ENCODE measurements around the gene FAM149B1. TPM values are rescaled to one million over a fixed set of nuclear protein-coding genes. Genes with fewer than 3 reads are reported as not detected.
"Not testable (repeated sequence)": the region's sequence is repeated elsewhere in the genome, so short reads cannot be mapped to it uniquely, and the experiment has no call there.

FAM149B1 gene
- total RNA-seq, 1 experiment from 2014 or later = 14.1 TPM

DNA sequence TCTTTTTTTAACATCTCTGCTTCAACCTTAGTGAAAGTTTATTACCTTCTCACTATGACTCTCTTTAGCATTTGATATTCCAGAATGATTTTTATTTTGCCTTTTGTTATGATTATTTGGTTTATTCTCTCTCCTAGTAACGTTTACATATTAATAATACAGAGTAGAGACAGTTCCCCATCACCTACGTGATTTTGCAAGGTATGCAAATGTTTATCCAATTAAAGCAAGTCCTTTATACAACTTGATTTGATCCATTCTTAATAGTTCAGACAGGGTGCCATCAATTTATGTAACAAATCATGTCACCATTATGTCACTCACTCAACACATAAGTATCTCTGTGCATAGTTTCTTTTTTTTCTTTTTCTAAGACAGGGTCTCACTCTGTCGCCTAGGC is 26.3 kb upstream of the FAM149B1 start:
- no peaks in the 10 kb centered on the region for H3K27me3 ChIP-seq (replicated peaks; ENCODE audit: control insufficient read depth, insufficient read depth, low read length)
- H3K36me3 ChIP-seq (ENCODE audit: control insufficient read depth, insufficient read depth, low read length) = no peaks in the 10 kb centered on the region; the same call in 1 of the 2 replicates
- no peak for DNase-seq
- ChIA-PET CTCF (no interaction called here), POLR2A (interaction anchor here (0.7 kb wide), 1 partner anchor 348 kb away, joined by 5 read pairs; no protein-coding TSS in a partner anchor)
- H3K4me3 ChIP-seq (ENCODE audit: low read depth, low read length) = no peak overlapping the region
- Mint-ChIP-seq H3K4me1 (ENCODE audit: low read depth, unreplicated experiment) (peaks cover 8% of the 10 kb centered on the region), H3K36me3 (ENCODE audit: insufficient read depth, unreplicated experiment) (peaks cover 90% of the 10 kb centered on the region), H3K27ac (ENCODE audit: unreplicated experiment) (no peak overlapping the region), H3K4me3 (ENCODE audit: unreplicated experiment) (no peak overlapping the region), H3K9me3 (ENCODE audit: unreplicated experiment) (no peaks in the 10 kb centered on the region), H3K27me3 (ENCODE audit: insufficient read depth, unreplicated experiment) (no peaks in the 10 kb centered on the region)
- intact Hi-C loops (cut with micrococcal nuclease; ENCODE audit: unreplicated experiment) = no loop called here
- TF ChIP-seq, protein P1, sequence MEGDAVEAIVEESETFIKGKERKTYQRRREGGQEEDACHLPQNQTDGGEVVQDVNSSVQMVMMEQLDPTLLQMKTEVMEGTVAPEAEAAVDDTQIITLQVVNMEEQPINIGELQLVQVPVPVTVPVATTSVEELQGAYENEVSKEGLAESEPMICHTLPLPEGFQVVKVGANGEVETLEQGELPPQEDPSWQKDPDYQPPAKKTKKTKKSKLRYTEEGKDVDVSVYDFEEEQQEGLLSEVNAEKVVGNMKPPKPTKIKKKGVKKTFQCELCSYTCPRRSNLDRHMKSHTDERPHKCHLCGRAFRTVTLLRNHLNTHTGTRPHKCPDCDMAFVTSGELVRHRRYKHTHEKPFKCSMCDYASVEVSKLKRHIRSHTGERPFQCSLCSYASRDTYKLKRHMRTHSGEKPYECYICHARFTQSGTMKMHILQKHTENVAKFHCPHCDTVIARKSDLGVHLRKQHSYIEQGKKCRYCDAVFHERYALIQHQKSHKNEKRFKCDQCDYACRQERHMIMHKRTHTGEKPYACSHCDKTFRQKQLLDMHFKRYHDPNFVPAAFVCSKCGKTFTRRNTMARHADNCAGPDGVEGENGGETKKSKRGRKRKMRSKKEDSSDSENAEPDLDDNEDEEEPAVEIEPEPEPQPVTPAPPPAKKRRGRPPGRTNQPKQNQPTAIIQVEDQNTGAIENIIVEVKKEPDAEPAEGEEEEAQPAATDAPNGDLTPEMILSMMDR (IDR thresholded peaks at IDR 0.05; ENCODE audit: insufficient read depth in 1 of 2, low read depth in 1 of 2, low read length in 1 of 2, severe bottlenecking in 1 of 2, unreplicated experiment in 1 of 2) = no peak
- H3K4me1 ChIP-seq = peaks cover under 1% of the 10 kb centered on the region
- no peaks in the 10 kb centered on the region for H3K9me3 ChIP-seq
- no TSS peak for BruUV-seq (replicated peaks)

DNA sequence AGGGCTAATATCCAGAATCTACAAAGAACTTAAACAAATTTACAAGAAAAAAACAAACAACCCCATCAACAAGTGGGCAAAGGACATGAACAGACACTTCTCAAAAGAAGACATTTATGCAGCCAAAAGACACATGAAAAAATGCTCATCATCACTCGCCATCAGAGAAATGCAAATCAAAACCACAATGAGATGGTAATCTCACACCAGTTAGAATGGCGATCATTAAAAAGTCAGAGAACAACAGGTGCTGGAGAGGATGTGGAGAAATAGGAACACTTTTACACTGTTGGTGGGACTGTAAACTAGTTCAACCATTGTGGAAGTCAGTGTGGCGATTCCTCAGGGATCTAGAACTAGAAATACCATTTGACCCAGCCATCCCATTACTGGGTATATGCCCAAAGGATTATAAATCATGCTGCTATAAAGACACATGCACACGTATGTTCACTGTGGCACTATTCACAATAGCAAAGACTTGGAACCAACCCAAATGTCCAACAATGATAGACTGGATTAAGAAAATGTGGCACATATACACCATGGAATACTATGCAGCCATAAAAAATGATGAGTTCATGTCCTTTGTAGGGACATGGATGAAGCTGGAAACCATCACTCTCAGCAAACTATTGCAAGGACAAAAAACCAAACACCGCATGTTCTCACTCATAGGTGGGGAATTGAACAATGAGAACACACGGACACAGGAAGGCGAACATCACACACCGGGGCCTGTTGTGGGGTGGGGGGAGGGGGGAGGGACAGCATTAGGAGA is 17.1 kb upstream of the FAM149B1 start:
- H3K4me3 Mint-ChIP-seq (ENCODE audit: unreplicated experiment); DNase-seq; H3K4me1 Mint-ChIP-seq (ENCODE audit: low read depth, unreplicated experiment); H3K27ac Mint-ChIP-seq (ENCODE audit: unreplicated experiment); H3K27me3 Mint-ChIP-seq (ENCODE audit: insufficient read depth, unreplicated experiment); BruUV-seq (replicated peaks); POLR2A ChIA-PET; CTCF ChIA-PET; H3K9me3 Mint-ChIP-seq (ENCODE audit: unreplicated experiment); H3K27me3 ChIP-seq (replicated peaks; ENCODE audit: control insufficient read depth, insufficient read depth, low read length); H3K9me3 ChIP-seq; H3K4me3 ChIP-seq (ENCODE audit: low read depth, low read length); H3K4me1 ChIP-seq; intact Hi-C loops (cut with micrococcal nuclease; ENCODE audit: unreplicated experiment); H3K36me3 ChIP-seq (ENCODE audit: control insufficient read depth, insufficient read depth, low read length): not testable (repeated sequence)
- H3K36me3 Mint-ChIP-seq (ENCODE audit: insufficient read depth, unreplicated experiment) = peaks cover 76% of the 10 kb centered on the region

DNA sequence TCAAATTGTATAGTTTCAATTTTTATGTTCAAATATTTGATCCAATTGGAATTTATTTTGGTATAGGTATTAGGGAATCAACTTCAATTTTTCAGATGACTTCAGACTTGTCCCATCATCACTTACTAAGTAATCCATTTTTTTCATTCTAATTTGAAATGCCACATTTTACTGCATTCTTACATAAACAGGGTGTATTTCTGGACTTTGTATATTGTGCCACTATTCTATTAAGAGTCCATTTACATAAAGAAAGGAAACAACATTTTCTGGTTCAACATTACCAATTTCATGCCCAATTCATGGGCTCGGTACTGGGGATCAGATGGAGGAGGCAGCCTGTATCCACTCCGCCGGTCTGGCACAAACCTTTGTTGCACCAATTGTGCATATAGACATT is 15.9 kb upstream of the FAM149B1 start:
- BruUV-seq (replicated peaks) = no TSS peak
- Histone ChIP-seq H3K27me3 (replicated peaks; ENCODE audit: control insufficient read depth, insufficient read depth, low read length) (no peaks in the 10 kb centered on the region), H3K4me3 (ENCODE audit: low read depth, low read length) (no peak overlapping the region), H3K9me3 (no peaks in the 10 kb centered on the region), H3K4me1 (peaks cover 5% of the 10 kb centered on the region), H3K36me3 (ENCODE audit: control insufficient read depth, insufficient read depth, low read length) (peaks cover 3% of the 10 kb centered on the region)
- H3K27me3 Mint-ChIP-seq (ENCODE audit: insufficient read depth, unreplicated experiment) = no peaks in the 10 kb centered on the region
- no peak for DNase-seq
- intact Hi-C loops (cut with micrococcal nuclease; ENCODE audit: unreplicated experiment) = no loop called here
- H3K27ac Mint-ChIP-seq (ENCODE audit: unreplicated experiment) = no peak overlapping the region
- H3K4me1 Mint-ChIP-seq (ENCODE audit: low read depth, unreplicated experiment) = peaks cover 7% of the 10 kb centered on the region
- H3K4me3 Mint-ChIP-seq (ENCODE audit: unreplicated experiment) = no peak overlapping the region
- peaks cover 78% of the 10 kb centered on the region for H3K36me3 Mint-ChIP-seq (ENCODE audit: insufficient read depth, unreplicated experiment)
- H3K9me3 Mint-ChIP-seq (ENCODE audit: unreplicated experiment) = no peaks in the 10 kb centered on the region
- ChIA-PET CTCF (no interaction called here), POLR2A (no interaction called here)
- TF ChIP-seq, protein P1 (IDR thresholded peaks at IDR 0.05; ENCODE audit: insufficient read depth in 1 of 2, low read depth in 1 of 2, low read length in 1 of 2, severe bottlenecking in 1 of 2, unreplicated experiment in 1 of 2) = no peak
